Measurements from ENCODE around the gene FAM210A.

The FAM210A gene

GRCh38 chr18:13720123-13720522 is 6.2 kb downstream of the FAM210A start:
- TF ChIP-seq GATA3 (IDR thresholded peaks at IDR 0.05; ENCODE audit: low read depth, low read length) (no peak), GATA2 (IDR thresholded peaks at IDR 0.05; ENCODE audit: low read depth, low read length) (no peak)

DNA sequence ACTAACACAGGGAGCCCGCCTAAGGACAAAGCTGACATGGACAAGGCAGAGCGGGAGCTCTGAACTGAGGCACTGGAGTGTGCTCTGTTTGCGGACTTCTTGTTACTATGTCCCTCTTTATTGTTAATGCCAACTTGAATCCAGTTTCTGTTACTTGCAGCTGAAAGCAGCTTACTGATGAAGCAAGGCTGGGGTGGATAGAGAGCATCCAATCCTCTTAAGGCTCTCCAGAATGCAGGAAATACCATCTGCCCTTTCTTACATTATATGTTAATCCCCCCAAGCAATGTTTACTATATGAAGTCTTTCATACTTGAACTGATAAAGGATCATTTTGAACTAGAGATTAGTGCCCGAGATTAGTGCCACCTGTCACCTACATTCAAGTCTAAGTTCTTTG is 9.4 kb downstream of the FAM210A start:
- TF ChIP-seq GATA2 (IDR thresholded peaks at IDR 0.05; ENCODE audit: low read depth, low read length) (no peak), GATA3 (IDR thresholded peaks at IDR 0.05; ENCODE audit: low read depth, low read length) (no peak)

DNA sequence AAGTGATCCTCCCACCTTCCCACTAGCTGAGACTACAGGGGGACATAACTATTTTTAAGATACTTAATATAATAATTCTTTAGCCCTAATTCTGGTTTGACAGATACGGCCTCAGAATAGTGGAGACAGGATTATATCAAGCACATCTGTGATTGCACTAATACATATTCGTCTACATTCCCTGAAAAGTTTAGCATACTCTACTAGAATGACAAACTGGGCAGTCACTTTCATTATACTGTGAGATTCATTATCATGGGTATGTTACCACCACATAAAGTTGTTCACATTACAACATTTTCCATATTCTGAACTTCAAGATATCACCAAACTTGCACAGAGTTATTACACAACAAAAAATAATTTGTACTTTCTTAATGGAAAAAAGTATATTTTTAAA is 11.0 kb downstream of the FAM210A start:
- TF ChIP-seq GATA2 (IDR thresholded peaks at IDR 0.05; ENCODE audit: low read depth, low read length): no peak
- no peak for TF ChIP-seq GATA3 (IDR thresholded peaks at IDR 0.05; ENCODE audit: low read depth, low read length)

GRCh38 chr18:13713455-13714055 is 12.8 kb downstream of the FAM210A start:
- TF ChIP-seq GATA2 (IDR thresholded peaks at IDR 0.05; ENCODE audit: low read depth, low read length) (no peak), GATA3 (IDR thresholded peaks at IDR 0.05; ENCODE audit: low read depth, low read length) (no peak)

GRCh38 chr18:13712400-13713131 is 13.8 kb downstream of the FAM210A start:
- TF ChIP-seq GATA2 (IDR thresholded peaks at IDR 0.05; ENCODE audit: low read depth, low read length) (no peak), GATA3 (IDR thresholded peaks at IDR 0.05; ENCODE audit: low read depth, low read length) (no peak)

- TF ChIP-seq GATA3 (IDR thresholded peaks at IDR 0.05; ENCODE audit: low read depth, low read length): no peak
- no peak for TF ChIP-seq GATA2 (IDR thresholded peaks at IDR 0.05; ENCODE audit: low read depth, low read length)
These were observed 15.9 kb downstream of the FAM210A start for GRCh38 chr18:13710414-13710831.

DNA sequence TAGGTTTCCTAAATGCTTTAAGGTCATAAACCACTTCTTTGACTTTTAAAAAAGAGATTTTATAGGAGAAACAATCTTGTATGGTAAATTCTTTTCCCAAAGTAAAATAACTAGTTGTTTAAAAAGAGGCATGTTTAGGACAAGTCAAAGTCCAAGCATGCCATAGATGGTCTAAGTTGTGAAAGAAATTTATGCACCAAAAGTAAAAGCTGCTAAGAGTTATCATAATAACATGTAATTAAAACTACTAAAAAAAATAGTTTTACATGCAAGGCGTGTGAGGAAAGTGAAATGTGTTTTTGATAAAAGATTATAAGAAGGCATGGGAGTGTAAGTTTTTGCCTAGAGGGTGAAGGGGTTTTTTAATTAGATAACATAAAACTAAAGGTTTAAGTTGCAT is 22.5 kb downstream of the FAM210A start:
- no peak for TF ChIP-seq GATA2 (IDR thresholded peaks at IDR 0.05; ENCODE audit: low read depth, low read length)

DNA sequence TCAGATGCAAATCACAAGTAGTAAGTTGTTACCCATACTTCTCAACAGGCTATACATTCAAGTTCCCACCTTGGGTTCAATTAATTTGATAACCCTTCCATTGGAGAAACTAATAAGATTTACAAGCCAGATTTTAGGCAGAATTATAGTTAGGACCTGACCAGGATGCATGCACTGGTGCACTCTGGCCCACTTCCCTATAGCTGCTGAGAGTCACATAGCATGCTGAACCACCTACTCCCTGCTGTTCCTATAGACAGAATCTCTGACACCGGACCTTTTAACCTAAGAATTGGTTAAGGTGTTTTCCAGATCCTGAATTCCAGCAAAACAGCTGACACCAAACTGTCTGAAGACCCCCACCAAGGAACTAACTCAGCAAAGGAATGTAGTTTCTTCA is 26.2 kb downstream of the FAM210A start:
- no peak for TF ChIP-seq GATA2 (IDR thresholded peaks at IDR 0.05; ENCODE audit: low read depth, low read length)
- TF ChIP-seq GATA3 (IDR thresholded peaks at IDR 0.05; ENCODE audit: low read depth, low read length): no peak

DNA sequence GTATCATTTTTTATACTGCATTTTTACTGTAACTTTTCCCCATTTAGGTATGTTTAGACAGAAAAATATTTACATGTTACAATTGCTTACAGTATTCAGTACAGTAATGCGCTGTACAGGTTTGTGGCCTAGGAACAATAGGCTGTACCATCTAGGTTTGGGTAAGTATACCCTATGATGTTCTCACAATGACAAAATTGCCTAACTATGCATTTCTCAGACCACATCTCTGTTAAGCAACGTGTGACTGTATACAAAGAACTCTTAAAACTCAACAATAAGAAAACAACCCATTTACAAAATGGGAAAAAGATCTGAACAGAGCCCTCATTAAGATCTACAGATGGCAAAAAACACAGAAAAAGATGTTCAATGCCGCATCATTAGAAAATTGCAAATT is 29.4 kb downstream of the FAM210A start:
- TF ChIP-seq GATA3 (IDR thresholded peaks at IDR 0.05; ENCODE audit: low read depth, low read length): no peak
- TF ChIP-seq GATA2 (IDR thresholded peaks at IDR 0.05; ENCODE audit: low read depth, low read length): no peak

DNA sequence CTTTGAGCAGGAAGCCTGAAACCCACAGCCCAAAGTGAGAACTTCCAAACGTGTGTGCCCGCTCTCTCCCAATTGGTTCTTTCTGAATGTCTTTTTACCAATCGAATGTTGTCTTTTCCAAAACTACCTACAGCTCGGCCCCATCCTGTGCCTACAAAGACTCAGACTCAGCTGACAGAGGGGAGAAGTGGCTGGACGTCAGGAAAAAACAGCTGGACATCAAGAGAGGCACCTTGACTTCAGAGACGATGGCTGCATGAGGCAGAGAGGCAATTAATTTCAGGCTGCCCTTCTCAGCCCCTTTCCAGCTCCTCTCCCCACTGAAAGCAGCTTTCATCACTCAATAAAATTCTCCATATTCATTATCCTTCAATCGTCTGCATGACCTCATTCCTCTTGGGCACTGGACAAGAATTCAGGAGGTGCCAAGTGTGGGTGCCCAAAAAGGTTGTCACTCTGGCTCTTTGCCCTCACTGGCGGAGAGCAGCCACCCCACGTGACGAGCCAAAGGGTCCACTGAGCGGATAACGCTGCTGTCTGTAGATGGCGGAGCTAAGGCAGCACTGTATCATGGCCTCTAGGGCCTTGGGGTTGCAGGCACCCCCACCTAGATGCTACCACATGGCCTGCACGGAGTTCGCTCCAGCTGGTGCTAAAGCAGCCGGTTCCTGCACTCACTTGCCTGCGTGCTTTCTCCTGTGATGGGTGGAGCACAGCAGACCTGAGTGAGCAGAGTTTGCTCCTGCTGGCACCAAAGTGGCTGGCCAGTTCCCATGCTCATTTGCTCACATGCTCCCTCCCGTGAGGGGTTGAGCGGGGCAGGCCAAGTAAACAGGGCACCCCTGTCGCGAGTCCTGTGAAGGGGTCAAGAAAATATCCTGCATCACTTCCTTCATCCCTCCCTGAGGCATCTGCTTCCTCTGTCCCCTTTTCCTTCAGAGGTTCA is 37.9 kb downstream of the FAM210A start:
- no peak for TF ChIP-seq GATA2 (IDR thresholded peaks at IDR 0.05; ENCODE audit: low read depth, low read length)
- no peak for TF ChIP-seq GATA3 (IDR thresholded peaks at IDR 0.05; ENCODE audit: low read depth, low read length)

GRCh38 chr18:13684546-13684945 is 41.8 kb downstream of the FAM210A start:
- TF ChIP-seq GATA2 (IDR thresholded peaks at IDR 0.05; ENCODE audit: low read depth, low read length) (no peak), GATA3 (IDR thresholded peaks at IDR 0.05; ENCODE audit: low read depth, low read length) (no peak)

- TF ChIP-seq GATA3 (IDR thresholded peaks at IDR 0.05; ENCODE audit: low read depth, low read length): no peak
- no peak for TF ChIP-seq GATA2 (IDR thresholded peaks at IDR 0.05; ENCODE audit: low read depth, low read length)
These were observed 44.7 kb downstream of the FAM210A start for GRCh38 chr18:13681701-13682100.

GRCh38 chr18:13680612-13681011 is 45.7 kb downstream of the FAM210A start:
- TF ChIP-seq GATA2 (IDR thresholded peaks at IDR 0.05; ENCODE audit: low read depth, low read length) (no peak), GATA3 (IDR thresholded peaks at IDR 0.05; ENCODE audit: low read depth, low read length) (no peak)

GRCh38 chr18:13676471-13676870 is 49.9 kb downstream of the FAM210A start:
- TF ChIP-seq GATA3 (IDR thresholded peaks at IDR 0.05; ENCODE audit: low read depth, low read length): no peak
- no peak for TF ChIP-seq GATA2 (IDR thresholded peaks at IDR 0.05; ENCODE audit: low read depth, low read length)

All from SH-SY5Y (cell line).